T-helper 22 cell (primary cell): ENCODE results near the gene SLC45A2.
"Not testable (repeated sequence)": the region's sequence is repeated elsewhere in the genome, so short reads cannot be mapped to it uniquely, and the experiment has no call there.

ENCODE experiments used
- DNase-seq: peaks from one replicate; pipeline ENCODE4 v3.0.0-alpha.2; 2020; ENCODE audit warnings: low read depth

Gene SLC45A2

GRCh38 chr5:33929925-33930690 lies 54.4 kb downstream of the SLC45A2 start:
- DNase-seq: no peak

DNA sequence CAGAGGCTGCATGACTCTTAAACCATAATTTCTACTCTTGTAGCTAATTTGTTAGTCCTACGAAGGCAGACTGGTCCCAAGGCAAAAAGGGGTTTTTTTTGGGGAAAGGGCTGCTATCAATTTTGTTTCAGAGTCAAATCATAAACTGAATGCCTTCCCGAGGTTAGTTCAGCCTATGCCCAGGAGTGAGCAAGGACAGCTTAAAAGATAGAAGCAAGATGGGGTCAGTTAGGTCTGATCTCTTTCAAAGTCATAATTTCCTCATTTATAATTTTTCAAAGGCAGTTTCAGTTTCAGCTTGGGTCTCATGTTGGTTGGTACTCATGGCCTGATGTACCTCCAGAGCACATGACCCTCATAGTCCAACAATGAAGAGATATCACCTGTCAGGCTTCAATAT lies 56.2 kb downstream of the SLC45A2 start:
- no peak for DNase-seq

DNA sequence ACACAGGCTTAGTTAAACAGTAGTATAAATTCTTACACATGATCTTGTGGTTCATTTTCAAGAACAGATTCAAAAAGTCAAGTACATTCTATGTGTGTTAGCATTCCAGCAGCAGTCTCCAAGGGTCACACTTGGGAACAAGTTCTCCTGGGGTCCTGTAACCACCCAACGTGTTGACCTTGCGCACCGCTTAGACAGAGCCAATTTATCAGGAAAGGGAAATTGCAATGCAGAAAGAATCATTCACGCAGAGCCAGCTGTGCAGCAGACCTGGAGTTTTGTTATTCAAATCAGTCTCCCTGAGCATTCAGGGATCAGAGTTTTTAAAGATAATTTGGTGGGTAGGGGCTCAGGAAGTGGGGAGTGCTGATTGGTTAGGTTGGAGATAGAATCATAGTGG lies 56.8 kb downstream of the SLC45A2 start:
- DNase-seq: no peak

GRCh38 chr5:33925278-33925677 lies 59.2 kb downstream of the SLC45A2 start:
- DNase-seq: no peak

- DNase-seq: no peak
Observed at GRCh38 chr5:33921002-33921401, 63.5 kb downstream of the SLC45A2 start.

DNA sequence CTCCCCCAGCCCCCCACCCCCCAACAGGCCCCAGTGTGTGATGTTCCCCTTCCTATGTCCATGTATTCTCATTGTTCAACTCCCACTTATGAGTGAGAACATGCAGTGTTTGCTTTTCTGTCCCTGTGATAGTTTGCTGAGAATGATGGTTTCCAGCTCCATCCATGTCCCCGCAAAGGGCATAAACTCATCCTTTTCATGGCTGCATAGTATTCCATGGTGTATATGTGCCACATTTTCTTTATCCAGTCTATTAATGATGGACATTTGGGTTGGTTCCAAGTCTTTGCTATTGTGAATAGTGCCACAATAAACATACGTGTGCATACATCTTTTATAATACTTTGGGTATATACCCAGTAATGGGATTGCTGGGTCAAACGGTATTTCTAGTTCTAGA lies 69.6 kb downstream of the SLC45A2 start:
- DNase-seq: not testable (repeated sequence)

DNA sequence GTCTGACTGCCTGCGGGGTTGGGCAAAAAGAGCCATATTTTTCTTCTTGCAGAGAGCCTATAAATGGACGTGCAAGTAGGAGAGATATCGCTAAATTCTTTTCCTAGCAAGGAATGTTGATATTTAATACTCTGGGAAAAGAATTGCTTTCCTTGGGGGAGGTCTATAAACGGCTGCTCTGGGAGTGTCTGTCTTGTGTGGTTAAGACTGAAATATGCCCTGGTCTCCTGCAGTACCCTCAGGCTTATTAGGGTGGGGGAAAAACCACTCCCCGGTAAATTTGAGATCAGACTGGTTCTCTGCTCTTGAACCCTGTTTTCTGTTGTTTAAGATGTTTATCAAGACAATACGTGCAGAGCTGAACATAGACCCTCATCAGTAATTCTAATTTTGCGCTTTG lies 78.2 kb downstream of the SLC45A2 start:
- not testable (repeated sequence) for DNase-seq

- DNase-seq: no peak
Observed at GRCh38 chr5:33905381-33905780, 79.1 kb downstream of the SLC45A2 start.

- no peak for DNase-seq
Observed at GRCh38 chr5:33903118-33903517, 81.4 kb downstream of the SLC45A2 start.

- no peak for DNase-seq
Observed at GRCh38 chr5:33901156-33901555, 83.3 kb downstream of the SLC45A2 start.
